GM19328 (cell line): ENCODE results near the gene APOBEC3A.
"Not testable (repeated sequence)": the region's sequence is repeated elsewhere in the genome, so short reads cannot be mapped to it uniquely, and the experiment has no call there.

Experiments
- ATAC-seq: cut with Tn5 transposase; IDR thresholded peaks from one replicate; pipeline ENCODE4 v1.9.1; 2021; ENCODE audit warnings: mild to moderate bottlenecking, moderate library complexity; ENCODE audit not compliant: unreplicated experiment

APOBEC3A gene

GRCh38 chr22:38957808-38958650, 620 bp downstream of the APOBEC3A start:
- no peak for ATAC-seq

GRCh38 chr22:38958651-38958943, 1.2 kb downstream of the APOBEC3A start:
- ATAC-seq, result not testable (repeated sequence)

- no peak for ATAC-seq
These were observed 2.2 kb downstream of the APOBEC3A start for GRCh38 chr22:38959590-38959989.

GRCh38 chr22:38960673-38961072, 3.3 kb downstream of the APOBEC3A start:
- ATAC-seq, result not testable (repeated sequence)

- not testable (repeated sequence) for ATAC-seq
These were observed 5.9 kb downstream of the APOBEC3A start for GRCh38 chr22:38963291-38963738.

- ATAC-seq, result no peak
These were observed 6.5 kb downstream of the APOBEC3A start for GRCh38 chr22:38963872-38964271.

- no peak for ATAC-seq
These were observed 6.9 kb downstream of the APOBEC3A start for GRCh38 chr22:38964306-38964705.

GRCh38 chr22:38964989-38965388, 7.6 kb downstream of the APOBEC3A start:
- no peak for ATAC-seq

GRCh38 chr22:38965614-38966379, 8.4 kb downstream of the APOBEC3A start:
- no peak for ATAC-seq

- no peak for ATAC-seq
These were observed 8.9 kb downstream of the APOBEC3A start for GRCh38 chr22:38966380-38966702.

- no peak for ATAC-seq
These were observed 9.5 kb downstream of the APOBEC3A start for GRCh38 chr22:38966942-38967341.

- no peak for ATAC-seq
These were observed 10.3 kb downstream of the APOBEC3A start for GRCh38 chr22:38967451-38968450.

- no peak for ATAC-seq
These were observed 11.4 kb downstream of the APOBEC3A start for GRCh38 chr22:38968801-38969200.

GRCh38 chr22:38970551-38970950, 13.1 kb downstream of the APOBEC3A start:
- no peak for ATAC-seq

GRCh38 chr22:38971202-38971601, 13.8 kb downstream of the APOBEC3A start:
- no peak for ATAC-seq

- no peak for ATAC-seq
These were observed 14.4 kb downstream of the APOBEC3A start for GRCh38 chr22:38971791-38972190.

GRCh38 chr22:38972558-38972957, 15.1 kb downstream of the APOBEC3A start:
- no peak for ATAC-seq

GRCh38 chr22:38973289-38974169, 16.1 kb downstream of the APOBEC3A start:
- ATAC-seq, result no peak

- ATAC-seq, result no peak
These were observed 16.9 kb downstream of the APOBEC3A start for GRCh38 chr22:38974170-38974825.

GRCh38 chr22:38974826-38975175, 17.4 kb downstream of the APOBEC3A start:
- ATAC-seq, result no peak
